Inflammatory macrophage treated with lipopolysaccharide for 1 hour (primary cell): Measurements from ENCODE around the gene RASGRP4.
"Not testable (repeated sequence)": the region's sequence is repeated elsewhere in the genome, so short reads cannot be mapped to it uniquely, and the experiment has no call there.

Experiments
- DNase-seq, 2 donors: peaks; one replicate each; pipeline ENCODE4 v3.0.0-alpha.2; 2020 to 2022

Gene RASGRP4

GRCh38 chr19:38412491-38412890 lies 13.5 kb downstream of the RASGRP4 start:
- DNase-seq, result no peak

DNA sequence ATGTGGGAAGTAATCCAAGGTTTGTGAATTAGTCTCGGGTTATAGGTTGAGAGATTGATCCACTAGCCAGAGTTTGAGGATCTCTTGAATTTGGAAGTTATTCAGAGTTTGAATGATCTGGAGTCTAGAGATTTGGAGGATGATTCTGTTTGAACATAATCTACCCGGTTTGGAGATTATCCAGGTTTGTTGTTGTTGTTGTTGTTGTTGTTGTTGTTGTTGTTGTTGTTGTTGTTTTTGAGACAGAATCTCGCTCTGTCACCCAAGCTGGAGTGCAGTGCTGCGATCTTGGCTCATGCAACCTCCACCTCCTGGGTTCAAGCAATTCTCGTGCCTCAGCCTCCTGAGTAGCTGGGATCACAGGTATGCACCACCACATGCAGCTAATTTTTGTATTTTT lies 14.1 kb downstream of the RASGRP4 start:
- not testable (repeated sequence) for DNase-seq

DNA sequence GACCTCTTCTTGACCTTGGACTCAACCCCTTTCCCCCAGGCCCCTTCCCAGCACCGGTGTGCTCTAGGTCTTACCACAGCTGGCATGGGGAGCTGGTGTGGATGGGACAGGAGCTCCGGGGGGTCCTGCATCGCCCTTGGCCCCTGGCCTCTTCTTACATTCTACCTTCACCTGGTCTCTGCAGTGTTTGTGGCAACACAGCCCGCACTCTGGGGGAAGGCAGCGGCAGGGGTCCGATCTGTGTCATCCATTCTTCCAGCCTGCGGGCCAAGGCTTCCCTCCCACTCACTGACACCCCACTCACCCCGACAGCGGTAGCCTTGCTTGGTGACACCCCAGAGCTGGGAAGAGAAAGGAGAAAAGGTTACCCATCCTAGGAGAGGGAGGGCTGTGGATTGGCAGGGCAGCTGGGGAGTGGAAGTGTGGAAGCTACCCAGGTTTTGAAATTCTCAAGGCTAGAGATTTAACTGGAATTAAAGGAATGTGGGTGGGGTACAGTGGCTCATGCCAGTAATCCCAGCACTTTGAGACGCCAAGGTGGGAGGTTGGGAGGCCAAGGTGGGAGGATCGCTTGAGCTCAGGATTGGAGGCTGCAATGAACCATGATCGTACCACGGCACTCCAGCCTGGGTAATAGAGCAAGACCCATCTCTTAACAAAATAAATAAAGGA lies 14.8 kb downstream of the RASGRP4 start:
- no peak for DNase-seq

DNA sequence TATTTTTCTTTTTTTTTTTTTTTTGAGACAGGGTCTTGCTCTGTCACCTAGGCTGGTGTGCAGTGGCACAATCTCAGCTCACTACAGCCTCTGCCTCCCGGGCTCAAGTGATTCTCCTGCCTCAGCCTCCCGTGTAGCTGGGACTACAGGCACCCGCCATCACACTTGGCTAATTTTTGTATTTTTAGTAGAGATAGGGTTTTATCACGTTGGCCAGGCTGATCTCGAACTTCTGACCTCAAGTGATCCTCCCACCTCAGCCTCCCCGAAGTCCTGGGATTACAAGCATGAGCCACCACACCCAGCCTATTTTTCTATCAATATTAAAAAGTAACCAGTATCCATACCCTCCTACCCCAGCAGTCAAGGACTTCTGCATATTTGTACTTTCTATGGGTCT lies 15.6 kb downstream of the RASGRP4 start:
- DNase-seq, result not testable (repeated sequence)

DNA sequence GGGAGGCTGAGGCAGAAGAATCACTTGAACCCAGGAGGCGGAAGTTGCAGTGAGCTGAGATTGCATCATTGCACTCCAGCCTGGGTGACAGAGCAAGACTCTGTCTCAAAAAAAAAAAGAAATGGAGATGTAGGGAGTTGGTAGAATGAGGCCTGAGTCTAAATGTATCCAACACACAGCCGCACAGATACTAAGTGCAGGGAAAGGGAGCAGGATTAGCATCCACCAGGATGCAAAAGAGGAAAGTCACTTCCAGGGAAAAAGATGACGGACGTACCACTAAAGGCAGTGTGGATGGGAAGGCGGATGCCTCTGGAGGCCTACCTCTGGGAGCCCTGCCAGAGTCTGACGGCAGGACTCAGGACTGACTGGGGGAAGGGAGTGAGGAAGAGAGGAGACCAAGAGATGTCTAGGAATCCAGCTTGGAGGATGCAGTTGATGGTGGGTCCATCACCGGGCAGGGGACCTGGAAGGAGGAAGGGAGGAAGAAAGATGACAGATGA lies 16.3 kb downstream of the RASGRP4 start:
- DNase-seq, result no peak

- no peak for DNase-seq
Measured at GRCh38 chr19:38405276-38405675, 20.7 kb downstream of the RASGRP4 start.

DNA sequence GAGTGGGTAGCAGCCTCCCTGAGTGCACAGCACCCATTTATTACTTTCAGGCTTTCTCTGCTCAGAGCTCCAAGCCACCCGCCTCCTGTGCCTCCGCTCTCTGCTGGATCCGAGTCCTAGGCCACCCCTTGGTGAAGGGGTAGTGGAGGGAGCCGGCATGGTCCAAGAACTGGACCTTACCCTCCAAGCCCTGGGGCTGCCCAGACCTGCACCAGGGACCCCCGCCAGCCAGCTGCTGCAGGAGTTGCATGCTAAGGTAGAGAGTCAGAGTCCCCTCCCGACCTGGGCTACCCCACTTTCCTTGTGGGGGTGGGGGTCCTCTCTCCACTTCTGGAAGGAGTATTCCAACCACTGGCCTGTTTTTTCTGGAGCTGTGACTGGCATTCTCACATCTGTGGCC lies 21.2 kb downstream of the RASGRP4 start:
- no peak for DNase-seq

DNA sequence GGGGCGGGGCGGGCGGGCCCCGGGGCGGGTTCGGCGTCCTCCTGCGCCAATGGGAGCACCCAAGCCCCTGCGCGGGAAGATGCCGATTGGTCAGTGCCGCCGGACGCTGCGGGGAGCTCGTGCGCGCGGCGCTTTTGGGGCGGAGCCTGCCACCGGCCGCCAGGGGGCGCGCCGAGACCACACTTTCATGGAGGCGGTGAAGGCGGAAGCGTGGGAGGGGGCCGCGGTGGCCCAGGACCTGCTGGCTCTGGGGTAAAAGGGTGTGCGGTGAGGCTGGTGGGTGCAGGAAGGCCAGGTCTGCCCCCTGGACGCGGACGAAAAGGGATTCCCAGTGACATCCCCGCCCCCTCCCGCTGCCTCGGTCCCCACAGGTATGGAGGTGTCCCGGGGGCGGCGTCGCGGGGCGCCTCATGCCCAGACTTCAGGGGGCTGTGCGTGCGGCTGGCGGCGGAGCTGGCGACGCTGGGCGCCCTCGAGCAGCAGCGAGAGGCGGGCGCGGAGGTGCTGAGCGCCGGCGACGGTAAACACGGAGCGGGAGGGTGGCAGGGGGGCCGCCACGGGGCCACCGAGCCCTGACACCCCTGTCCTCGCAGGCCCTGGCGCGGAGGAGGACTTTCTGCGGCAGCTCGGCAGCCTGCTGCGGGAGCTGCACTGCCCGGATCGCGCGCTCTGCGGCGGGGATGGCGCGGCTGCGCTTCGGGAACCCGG lies 22.9 kb downstream of the RASGRP4 start, which contains the start of gene FAM98C:
Gene FAM98C (plus strand): TSS at position 127 of the 708 bp plus-strand sequence. CDS start 61 bp downstream, at position 188.
- DNase-seq, result peak; percentile 94 to 99

DNA sequence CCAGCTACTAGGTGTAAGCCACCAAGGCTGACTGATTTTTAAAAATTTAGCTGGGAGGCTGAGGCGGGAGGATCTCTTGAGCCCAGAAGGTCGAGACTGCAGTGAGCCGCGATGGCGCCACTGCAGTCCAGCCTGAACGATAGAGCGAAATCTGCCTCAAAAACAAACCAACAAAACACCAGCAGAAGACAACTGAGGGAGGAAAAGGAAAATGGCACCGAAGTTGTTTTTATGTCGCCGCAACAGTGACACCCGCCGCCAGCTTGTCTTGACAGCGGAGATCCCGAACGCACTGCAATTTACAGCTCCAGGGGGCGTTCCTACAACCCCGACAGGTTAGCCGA lies 23.4 kb downstream of the RASGRP4 start:
- no peak for DNase-seq

- no peak for DNase-seq
Measured at GRCh38 chr19:38401148-38401547, 24.9 kb downstream of the RASGRP4 start.

GRCh38 chr19:38400361-38400760 lies 25.7 kb downstream of the RASGRP4 start:
- DNase-seq, result no peak

DNA sequence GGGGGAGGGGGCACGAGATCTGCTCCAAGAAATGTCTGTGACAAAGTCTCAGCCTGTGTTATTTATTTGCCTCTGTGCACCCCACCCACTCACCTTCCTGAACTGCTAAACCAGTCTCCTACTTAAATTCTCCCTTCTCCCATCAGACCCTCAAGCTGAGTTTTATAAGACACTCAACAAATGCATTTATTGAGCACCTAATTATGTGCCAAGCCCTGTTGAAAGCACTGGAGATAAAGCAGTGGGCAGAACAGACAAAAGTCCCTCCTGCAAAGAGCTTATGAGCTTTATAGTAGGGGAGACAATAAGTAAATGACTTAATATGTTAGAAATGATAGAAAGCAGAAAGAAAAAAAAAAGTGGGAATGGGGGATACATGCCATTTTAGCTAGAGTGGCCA lies 26.5 kb downstream of the RASGRP4 start:
- no peak for DNase-seq

DNA sequence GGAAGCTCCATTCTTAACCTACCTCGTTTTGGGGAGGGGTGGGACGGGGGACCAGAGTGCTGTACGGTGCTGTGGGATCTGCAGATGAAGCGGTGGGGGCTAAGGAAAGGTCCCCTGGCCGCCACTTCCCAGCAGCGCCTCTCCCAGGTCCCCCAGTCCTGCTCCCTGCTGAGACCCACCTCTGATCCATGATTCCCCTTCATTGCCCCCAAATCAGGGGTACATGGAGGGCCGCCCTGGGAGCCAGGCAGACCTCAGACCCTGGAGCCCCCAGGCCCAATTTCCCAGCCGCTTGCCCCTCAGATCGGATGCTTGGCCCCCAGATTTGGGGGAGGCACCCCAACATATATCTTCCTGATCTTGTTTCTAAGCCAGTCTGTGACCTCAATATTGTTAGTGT lies 26.9 kb downstream of the RASGRP4 start:
- no peak for DNase-seq

- DNase-seq, result no peak
Measured at GRCh38 chr19:38395381-38396114, 30.5 kb downstream of the RASGRP4 start.

GRCh38 chr19:38394488-38394887 lies 31.5 kb downstream of the RASGRP4 start:
- DNase-seq, result no peak

GRCh38 chr19:38392707-38393308 lies 33.2 kb downstream of the RASGRP4 start:
- peak; percentile 49 to 66 for DNase-seq

DNA sequence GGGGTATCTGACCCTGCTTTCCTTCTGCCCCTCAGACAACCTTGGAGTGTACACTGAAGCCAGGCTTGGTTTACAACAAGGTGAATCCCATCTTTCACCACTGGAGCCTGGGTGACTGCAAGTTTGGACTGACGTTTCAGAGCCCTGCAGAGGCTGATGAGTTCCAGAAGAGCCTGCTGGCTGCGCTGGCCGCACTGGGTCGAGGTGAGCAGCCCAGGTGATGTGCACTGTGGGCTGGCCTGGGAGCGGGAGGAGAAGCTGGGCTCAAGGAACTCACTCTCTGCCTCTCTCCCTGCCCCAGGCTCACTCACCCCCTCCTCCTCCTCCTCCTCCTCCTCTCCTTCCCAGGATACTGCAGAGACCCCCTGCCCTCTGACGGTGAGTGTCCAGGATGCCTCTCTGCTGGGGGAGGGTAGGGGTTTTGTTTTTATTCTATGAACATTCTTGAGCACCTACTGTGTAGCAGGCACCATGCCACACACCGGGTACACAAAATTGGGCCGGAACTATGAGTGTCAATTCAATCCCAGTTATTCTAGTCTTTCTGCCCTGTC lies 34.0 kb downstream of the RASGRP4 start:
- DNase-seq, result no peak

GRCh38 chr19:38389957-38390924 lies 35.8 kb downstream of the RASGRP4 start:
- no peak for DNase-seq

GRCh38 chr19:38389101-38389925 lies 36.7 kb downstream of the RASGRP4 start:
- peak; percentile 17 to 28 for DNase-seq

DNA sequence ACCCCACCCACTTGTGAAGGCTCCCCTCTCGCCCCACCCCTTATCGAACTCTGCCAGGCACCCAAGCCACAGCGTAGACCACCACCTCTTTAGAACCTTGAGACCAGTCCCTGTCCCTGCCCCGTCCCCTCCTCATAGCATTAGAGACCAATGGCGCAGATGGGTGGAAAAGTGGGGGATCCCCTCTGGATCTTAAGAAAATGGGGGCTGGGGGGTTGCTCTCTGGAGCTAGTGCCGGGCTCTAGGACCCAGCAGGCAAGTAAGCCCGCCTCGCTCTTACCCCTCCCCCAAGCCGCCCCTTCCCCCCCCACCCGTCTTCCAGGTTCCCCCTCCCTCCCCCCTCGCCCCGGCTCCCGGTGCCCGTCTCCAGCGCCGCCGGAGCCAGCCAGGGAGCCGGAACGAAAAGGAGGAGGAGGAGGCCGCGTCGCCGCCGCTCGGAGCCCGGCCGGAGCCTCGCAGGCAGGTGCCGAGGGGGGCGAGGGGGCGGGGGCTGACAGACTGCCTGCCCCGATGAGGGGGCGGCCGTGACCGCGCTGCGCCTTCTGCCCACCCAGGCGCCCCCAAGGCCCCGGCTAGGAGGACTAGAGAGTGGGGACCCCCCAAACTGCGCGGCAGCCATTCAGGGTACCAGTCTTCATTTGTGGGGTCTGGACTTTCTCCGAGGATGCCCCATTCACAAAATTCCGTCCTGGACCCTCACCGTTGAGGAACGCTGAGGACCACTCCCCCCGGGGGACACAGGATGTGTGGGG lies 37.5 kb downstream of the RASGRP4 start, which contains the start of gene SPRED3:
Gene SPRED3 (plus strand): TSS at position 349 of the 752 bp plus-strand sequence. CDS start 1,606 bp downstream, outside the sequence.
- DNase-seq, result no peak
